Coronary artery (tissue), 2 donors: ENCODE data around the gene JAKMIP3.

Experiments
- DNase-seq: peaks from one replicate; pipeline ENCODE4 v3.0.0-alpha.2; 2017; ENCODE audit warnings: low spot score
- H3K27ac ChIP-seq, 2 donors: fragments of 200-600 bp; sonication (generic); one replicate each; pipeline ENCODE4 v1.5.1; 2016 to 2019
- H3K4me3 ChIP-seq: fragments of 200-600 bp; sonication (generic); 2 replicates; pipeline ENCODE4 v1.5.1; 2016; ENCODE audit warnings: mild to moderate bottlenecking, moderate library complexity
- CTCF ChIP-seq: fragments of 200-600 bp; sonication (generic); IDR thresholded peaks from one replicate; pipeline ENCODE4 v1.5.1; 2019; ENCODE audit warnings: antibody characterized with exemption

The JAKMIP3 gene

GRCh38 chr10:132099389-132100090 is 33.8 kb downstream of the JAKMIP3 start:
- DNase-seq = peak; percentile 49
- no peak overlapping the region for H3K27ac ChIP-seq
- TF ChIP-seq CTCF = no peak
- H3K4me3 ChIP-seq = no peak overlapping the region

- peak; percentile 59 for DNase-seq
- Histone ChIP-seq H3K27ac (no peak overlapping the region), H3K4me3 (no peak overlapping the region)
- no peak for TF ChIP-seq CTCF
These were observed 34.3 kb downstream of the JAKMIP3 start for GRCh38 chr10:132100091-132100481.

GRCh38 chr10:132100556-132101349 is 35.0 kb downstream of the JAKMIP3 start:
- peak; percentile 47 for DNase-seq
- TF ChIP-seq CTCF = no peak
- Histone ChIP-seq H3K27ac (no peak overlapping the region), H3K4me3 (no peak overlapping the region)

- no peak overlapping the region for H3K4me3 ChIP-seq
- no peak overlapping the region for H3K27ac ChIP-seq
- no peak for TF ChIP-seq CTCF
- DNase-seq = peak; percentile 43
These were observed 35.8 kb downstream of the JAKMIP3 start for GRCh38 chr10:132101529-132101928.

GRCh38 chr10:132102071-132102716 is 36.4 kb downstream of the JAKMIP3 start:
- TF ChIP-seq CTCF = no peak
- no peak overlapping the region for H3K27ac ChIP-seq
- H3K4me3 ChIP-seq = no peak overlapping the region
- DNase-seq = peak; percentile 64

- no peak for TF ChIP-seq CTCF
These were observed 37.0 kb downstream of the JAKMIP3 start for GRCh38 chr10:132102717-132103110.

More at GRCh38 chr10:132102717-132103110, 37.0 kb downstream of the JAKMIP3 start:
- peak; percentile 26 for DNase-seq
- H3K4me3 ChIP-seq = no peak overlapping the region
- no peak overlapping the region for H3K27ac ChIP-seq
